Measurements from ENCODE around the gene RIMBP2. TPM values are rescaled to one million over a fixed set of nuclear protein-coding genes. Genes with fewer than 3 reads are reported as not detected.

Gene RIMBP2
- total RNA-seq, 1 donor from 2014 or later: 0.09 TPM

- Histone ChIP-seq H3K36me3 (no peaks in the 10 kb centered on the region), H3K9me3 (no peaks in the 10 kb centered on the region), H3K4me1 (no peaks in the 10 kb centered on the region), H3K4me3 (no peak overlapping the region), H3K27me3 (no peaks in the 10 kb centered on the region), H3K27ac (no peak overlapping the region)
- TF ChIP-seq CTCF (IDR thresholded peaks at IDR 0.05): no peak
- no peak for ATAC-seq
- intact Hi-C loops (cut with DNase I): no loop called here
- DNase-seq: peak; percentile 28
Measured at GRCh38 chr12:130656411-130656810, 59.7 kb downstream of the RIMBP2 start.

- H3K27me3 ChIP-seq: no peaks in the 10 kb centered on the region
- H3K36me3 ChIP-seq: no peaks in the 10 kb centered on the region
- DNase-seq: no peak
- intact Hi-C loops (cut with DNase I): no loop called here
- no peak for TF ChIP-seq CTCF (IDR thresholded peaks at IDR 0.05)
- no peak for ATAC-seq
- no peak overlapping the region for H3K27ac ChIP-seq
- no peaks in the 10 kb centered on the region for H3K4me1 ChIP-seq
- no peaks in the 10 kb centered on the region for H3K9me3 ChIP-seq
- no peak overlapping the region for H3K4me3 ChIP-seq
Measured at GRCh38 chr12:130655881-130656280, 60.2 kb downstream of the RIMBP2 start.

- intact Hi-C loops (cut with DNase I): no loop called here
- no peak overlapping the region for H3K27ac ChIP-seq
- peak; percentile 9 for DNase-seq
- no peak for TF ChIP-seq CTCF (IDR thresholded peaks at IDR 0.05)
- H3K36me3 ChIP-seq: no peaks in the 10 kb centered on the region
- no peak for ATAC-seq
- no peaks in the 10 kb centered on the region for H3K4me1 ChIP-seq
- no peaks in the 10 kb centered on the region for H3K9me3 ChIP-seq
- H3K27me3 ChIP-seq: no peaks in the 10 kb centered on the region
- H3K4me3 ChIP-seq: no peak overlapping the region
Measured at GRCh38 chr12:130655010-130655409, 61.1 kb downstream of the RIMBP2 start.

- no peak for ATAC-seq
- intact Hi-C loops (cut with DNase I): no loop called here
- H3K9me3 ChIP-seq: no peaks in the 10 kb centered on the region
- no peak overlapping the region for H3K27ac ChIP-seq
- H3K4me3 ChIP-seq: no peak overlapping the region
- no peak for TF ChIP-seq CTCF (IDR thresholded peaks at IDR 0.05)
- no peaks in the 10 kb centered on the region for H3K4me1 ChIP-seq
- DNase-seq: no peak
- no peaks in the 10 kb centered on the region for H3K36me3 ChIP-seq
- H3K27me3 ChIP-seq: peaks cover 5% of the 10 kb centered on the region
Measured at GRCh38 chr12:130651188-130651959, 64.7 kb downstream of the RIMBP2 start.

DNA sequence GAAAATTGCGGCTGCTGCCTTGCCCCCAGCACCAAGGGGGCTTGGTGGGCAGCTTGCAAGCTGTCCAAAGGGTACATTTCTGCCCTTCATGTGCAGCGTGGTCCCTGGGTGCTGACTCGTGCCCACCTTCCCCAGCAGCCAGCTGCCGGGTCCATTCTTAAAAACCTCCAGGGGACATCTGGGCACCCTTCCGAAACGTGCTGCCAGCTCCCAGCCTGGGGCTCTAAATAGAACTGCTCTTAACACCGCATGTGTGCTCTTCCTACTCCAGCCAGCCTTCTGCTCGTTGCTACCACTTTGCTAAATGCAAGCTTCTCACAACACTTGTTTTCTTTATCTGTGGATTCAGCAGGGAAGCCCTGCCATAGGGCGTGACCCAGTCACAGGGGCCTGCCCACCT, 66.0 kb downstream of the RIMBP2 start:
- no peaks in the 10 kb centered on the region for H3K9me3 ChIP-seq
- H3K36me3 ChIP-seq: no peaks in the 10 kb centered on the region
- DNase-seq (no peak), ATAC-seq (no peak)
- no peak overlapping the region for H3K4me3 ChIP-seq
- H3K27me3 ChIP-seq: peaks cover 5% of the 10 kb centered on the region
- intact Hi-C loops (cut with DNase I): no loop called here
- no peak for TF ChIP-seq CTCF (IDR thresholded peaks at IDR 0.05)
- H3K4me1 ChIP-seq: no peaks in the 10 kb centered on the region
- H3K27ac ChIP-seq: no peak overlapping the region
